T-helper 2 cell (primary cell): ENCODE results near the gene ZHX3.
"Not testable (repeated sequence)": the region's sequence is repeated elsewhere in the genome, so short reads cannot be mapped to it uniquely, and the experiment has no call there.

Experiments
- DNase-seq, 5 experiments: peaks; one replicate each; pipeline versions ENCODE4 v3.0.0 to v3.0.0-alpha.2; 2012 to 2022

ZHX3 gene

DNA sequence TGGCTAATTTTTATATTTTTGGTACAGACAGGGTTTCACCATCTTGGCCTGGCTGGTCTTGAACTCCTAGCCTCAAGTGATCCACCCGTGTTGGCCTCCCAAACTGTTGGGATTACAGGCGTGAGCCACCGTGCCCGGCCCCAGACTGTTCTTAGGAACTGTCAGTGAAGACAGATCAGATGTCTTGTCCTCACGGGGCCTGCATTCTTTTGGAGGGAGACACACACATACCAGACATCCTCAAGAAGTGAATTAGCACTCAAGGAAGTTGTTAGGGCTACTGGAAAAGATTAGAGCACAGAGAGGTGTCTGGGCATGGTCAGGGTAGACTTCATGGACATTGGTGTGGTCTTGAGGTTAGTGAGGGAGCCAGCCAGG lies 12.8 kb upstream of the ZHX3 start:
- no peak for DNase-seq

- DNase-seq = peak in 3 of 5 experiments; percentile 18 to 81 (median 21)
These were observed 12.2 kb upstream of the ZHX3 start for GRCh38 chr20:41329435-41330342.

GRCh38 chr20:41327178-41327577 lies 9.6 kb upstream of the ZHX3 start:
- no peak for DNase-seq

DNA sequence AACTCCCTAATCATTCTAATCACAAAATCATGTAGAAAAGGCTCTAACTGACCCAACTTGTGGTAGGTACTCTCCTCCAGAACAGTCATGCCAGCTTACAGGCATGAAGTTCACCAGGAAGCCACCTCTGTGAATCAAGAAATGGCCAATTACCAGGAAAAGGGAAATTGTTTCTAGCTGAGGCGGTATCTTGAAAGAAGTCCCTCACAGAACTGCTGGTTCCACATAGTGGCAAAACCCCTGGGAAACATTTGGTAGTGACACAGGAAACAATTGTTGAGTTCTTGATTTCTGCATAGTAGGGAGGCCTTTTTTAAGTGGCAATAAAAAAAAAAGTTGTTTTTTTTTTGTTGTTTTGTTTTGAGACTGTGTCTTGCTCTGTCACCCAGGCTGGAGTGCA lies 3.4 kb upstream of the ZHX3 start:
- DNase-seq = no peak

GRCh38 chr20:41320441-41320840 lies 2.9 kb upstream of the ZHX3 start:
- DNase-seq = no peak

DNA sequence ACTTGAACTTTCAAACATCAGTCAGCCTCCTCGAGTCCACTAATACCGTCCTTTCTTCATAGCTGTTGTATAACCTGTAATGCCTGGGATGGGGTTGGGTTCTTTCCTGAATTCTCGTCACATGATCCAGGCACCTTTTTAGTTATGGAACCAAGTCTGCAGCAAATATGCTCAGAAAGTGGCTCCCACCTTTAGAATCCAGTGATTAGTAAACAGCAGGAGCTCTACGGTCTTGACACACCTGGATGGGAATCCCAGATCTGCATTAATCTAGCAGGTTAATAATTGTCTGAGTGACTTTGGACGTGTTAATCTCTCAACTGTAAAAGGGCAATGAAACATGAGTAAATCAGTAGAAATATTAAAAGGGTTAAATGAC lies 729 bp upstream of the ZHX3 start:
- no peak for DNase-seq

DNA sequence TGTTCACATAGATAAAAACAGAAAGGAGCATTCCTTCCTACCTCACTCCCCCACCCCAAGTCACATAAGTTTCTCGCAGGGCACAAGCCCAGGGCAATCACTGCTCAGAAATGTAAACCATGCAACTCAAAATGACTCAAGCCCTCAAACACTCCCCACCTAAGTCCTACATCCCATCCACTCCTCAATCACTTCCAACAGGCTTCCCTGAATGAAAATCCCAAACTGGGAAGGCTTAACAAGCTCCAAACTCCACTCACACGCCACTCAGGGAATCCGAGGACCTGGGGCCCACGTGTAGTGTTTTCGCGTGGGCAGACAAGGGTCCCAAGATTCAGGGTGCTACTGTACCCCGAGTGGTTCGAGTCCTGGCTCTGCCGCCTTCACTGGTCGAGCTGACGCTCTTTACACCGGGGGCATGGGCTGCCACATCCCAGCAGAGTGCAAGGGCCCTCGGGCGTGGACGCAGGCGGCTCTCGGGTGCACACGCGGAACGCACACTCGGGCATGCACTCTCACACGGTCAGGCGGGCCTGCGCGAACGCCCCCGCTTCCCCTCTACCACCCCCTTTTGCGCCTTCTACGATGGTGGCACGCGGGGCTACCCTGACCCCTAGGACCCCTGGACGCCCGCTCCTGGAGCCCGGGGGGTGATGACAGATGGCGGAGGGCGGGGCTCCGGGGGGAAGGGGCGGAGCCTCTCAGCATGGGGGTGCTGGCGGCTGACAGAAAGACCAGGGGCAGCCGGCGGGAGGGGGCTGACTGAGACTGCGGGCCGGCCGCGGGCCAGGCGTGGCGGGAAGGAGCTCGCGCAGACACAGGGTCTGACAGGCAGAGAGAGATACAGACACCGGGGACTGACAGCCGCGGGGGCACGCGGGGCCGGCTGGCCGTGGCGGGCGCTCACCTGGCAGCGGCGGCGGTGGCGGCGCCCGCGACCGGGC lies 657 bp downstream of the ZHX3 start:
- DNase-seq = peak; percentile 39 to 72 (median 65)

DNA sequence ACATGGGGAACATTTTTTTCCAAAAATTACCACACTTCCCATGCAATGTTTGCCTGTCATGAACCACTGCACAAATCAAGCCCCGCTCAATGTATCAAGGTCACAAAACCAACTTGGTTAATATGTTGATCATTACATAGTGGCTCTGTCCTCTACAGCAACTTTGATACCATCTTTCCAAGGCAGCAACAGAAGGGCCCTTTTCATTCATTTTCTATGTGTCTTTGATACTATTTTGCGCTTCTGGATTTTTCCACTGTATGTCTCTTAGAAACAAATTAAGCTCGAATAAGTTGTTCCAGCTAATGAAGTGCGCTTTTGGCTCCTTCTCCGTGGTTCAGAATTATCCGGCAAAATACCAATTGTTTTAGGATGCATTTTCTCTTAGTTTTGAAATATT lies 1.5 kb downstream of the ZHX3 start:
- no peak for DNase-seq

DNA sequence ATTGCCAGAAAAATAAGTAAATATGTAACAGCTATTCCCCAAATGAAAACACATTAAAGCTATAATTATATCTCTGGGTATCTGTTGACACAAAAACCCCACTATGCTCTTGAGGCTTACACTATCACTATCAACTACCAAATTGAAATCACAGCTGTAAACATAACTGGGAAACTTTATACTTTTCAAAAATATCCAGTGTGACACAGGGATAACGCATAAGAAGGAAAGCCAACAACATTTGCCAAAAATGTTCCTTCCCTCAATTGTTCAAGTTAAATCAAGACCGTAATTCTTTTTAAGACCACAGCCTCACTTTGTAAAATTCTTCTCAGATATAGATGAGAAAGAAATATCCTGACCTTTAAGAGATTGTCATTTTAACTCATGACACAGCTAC lies 3.1 kb downstream of the ZHX3 start:
- no peak for DNase-seq

DNA sequence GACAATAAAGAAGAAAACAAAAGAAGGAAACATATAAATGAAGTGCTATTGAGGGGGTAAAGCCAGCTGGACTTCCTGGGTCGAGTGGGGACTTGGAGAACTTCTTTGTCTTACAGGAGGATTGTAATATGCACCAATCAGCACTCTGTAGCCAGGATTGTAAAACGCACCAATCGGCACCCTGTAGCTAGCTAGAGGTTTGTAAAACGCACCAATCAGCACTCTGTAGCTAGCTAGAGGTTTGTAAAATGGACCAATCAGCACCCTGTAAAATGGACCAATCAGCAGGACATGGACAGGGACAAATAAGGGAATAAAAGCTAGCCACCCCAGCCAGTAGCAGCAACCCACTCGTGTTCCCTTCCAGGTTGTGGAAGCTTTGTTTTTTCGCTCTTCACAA lies 5.5 kb downstream of the ZHX3 start:
- not testable (repeated sequence) for DNase-seq

- no peak for DNase-seq
These were observed 7.7 kb downstream of the ZHX3 start for GRCh38 chr20:41309817-41310216.

- DNase-seq = no peak
These were observed 8.7 kb downstream of the ZHX3 start for GRCh38 chr20:41308726-41309413.

DNA sequence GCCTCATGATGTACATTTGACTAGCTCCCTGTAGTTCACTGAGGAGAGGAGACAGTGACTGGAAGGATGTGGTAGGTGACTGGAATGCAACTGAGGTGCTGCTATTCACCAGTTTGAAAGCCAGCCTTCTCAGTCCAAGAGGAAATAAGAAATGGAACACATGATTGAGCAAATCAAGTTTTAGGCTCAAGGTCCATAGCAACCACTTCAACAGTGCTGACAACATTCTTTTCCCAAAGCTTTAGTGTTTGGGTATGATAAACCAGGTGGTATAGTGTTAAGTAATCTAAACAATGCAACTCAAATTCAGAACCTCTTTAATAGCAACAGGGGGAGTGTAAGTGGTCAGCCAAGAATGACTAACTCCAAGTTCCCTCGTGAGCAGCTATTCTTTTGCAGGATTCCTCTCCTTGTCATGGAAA lies 9.2 kb downstream of the ZHX3 start:
- no peak for DNase-seq

DNA sequence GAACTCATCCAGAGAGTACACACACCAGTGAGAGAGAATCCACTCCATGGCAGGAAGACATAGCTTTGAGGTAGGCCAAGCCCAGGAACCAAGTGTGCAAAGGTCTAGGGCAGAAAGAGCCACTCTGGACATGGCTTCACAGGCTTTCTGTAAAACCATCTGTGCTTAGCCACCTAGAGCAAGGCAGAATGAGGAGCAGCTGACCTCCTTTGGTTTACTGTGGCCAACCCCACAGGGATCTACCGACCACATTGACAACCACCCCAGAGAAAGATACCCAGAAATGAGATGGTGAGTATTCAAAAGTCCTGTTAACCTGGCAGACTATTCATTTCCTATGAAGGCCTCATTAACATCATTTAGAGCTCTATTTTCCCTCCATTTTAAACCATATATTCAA lies 10.5 kb downstream of the ZHX3 start:
- DNase-seq = no peak

DNA sequence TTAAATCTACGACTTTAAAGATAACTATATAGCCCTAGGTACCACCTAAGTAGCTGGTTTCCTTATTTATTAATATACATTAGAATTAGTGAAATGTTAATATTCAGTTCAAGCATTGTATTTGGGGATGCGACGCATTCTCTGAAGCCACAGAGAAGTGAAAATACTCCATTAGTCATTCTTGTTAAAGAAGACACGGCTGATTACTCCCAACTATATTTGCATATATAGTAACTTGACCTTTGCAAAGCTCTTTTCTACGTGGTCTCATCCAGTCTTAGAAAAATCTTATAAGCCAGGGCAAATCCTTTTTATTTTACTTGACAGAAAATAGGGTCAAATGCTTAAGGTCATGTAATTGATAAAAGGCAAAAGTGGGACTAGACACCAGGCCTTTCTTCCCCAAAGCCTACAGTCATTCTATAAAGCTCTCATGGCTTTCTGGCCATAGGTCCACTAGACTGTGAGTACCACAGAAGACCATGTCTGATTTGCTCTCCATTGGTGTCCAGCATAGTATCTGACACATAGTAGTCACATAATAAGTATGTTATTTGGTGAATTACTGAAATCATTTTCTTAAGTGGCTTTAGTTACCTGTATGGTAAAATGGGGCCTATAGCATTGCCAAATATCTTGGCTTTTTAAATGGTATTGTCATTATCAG lies 11.3 kb downstream of the ZHX3 start:
- no peak for DNase-seq

DNA sequence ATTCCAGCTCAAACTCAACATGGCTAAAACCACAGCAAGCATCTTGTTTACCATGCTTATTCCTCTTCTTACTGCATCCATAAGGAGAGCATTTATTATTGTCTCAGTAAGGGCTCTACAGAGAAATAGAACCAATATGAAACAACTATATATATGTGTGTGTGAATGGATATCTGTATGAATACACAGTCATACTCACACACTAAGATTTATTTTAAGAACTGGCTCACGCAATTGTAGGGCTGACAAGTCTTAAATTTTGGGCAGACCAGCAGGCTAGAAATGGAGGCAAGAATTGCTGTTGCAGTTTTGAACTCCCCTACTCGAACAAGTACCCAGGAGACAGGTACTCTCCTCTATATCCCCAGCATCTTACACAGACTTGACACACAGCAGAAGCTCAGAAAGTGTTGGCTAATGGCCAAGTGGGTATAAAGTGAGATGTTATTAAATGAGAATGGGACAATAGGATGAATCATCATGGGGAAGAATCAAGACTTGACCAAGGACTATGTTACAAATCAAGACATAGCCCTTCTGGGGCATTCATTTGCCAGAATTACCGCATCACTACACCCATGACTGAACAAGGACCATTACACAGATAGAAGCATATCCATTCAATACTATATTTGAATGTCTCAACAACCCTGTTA lies 13.0 kb downstream of the ZHX3 start:
- no peak for DNase-seq

GRCh38 chr20:41304002-41304401 lies 13.5 kb downstream of the ZHX3 start:
- no peak for DNase-seq

DNA sequence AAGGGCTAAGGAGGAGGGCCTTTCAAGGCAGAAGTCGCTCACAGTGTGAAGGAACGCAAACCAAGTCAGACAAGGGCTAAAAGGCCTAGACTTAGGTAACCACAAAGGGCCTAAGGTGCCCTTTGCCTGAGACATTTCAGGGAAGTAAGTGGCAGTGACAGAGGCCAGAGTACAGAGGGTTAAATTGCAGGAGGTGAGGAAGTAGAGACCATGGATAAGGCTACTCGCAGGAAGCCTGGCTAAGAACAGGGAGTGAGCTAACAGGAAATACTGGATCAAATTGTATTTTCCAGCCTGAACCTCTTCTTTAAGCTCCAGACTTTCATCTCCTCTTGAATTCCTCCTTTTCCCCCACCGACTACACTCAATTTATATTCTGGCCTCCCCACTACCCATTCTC lies 16.6 kb downstream of the ZHX3 start:
- no peak for DNase-seq

DNA sequence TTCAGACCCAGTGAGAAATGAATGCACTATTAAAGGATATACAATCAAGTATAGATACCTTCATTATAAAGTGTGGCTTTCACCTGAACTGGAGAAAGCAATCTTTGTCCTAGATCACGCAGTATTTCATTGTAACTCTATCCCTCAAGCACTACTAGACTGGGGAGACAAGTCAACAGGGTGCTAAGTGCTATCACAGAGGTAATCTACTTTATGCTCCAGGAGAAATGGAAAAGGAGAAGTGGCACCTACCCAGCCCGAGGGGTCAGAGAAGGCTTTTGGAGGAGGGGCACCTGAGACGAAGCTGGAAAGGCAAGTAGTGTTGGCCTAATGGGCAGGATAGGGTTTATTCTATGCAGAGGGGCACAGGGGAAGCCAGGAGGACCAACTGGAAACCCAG lies 17.1 kb downstream of the ZHX3 start:
- DNase-seq = no peak

DNA sequence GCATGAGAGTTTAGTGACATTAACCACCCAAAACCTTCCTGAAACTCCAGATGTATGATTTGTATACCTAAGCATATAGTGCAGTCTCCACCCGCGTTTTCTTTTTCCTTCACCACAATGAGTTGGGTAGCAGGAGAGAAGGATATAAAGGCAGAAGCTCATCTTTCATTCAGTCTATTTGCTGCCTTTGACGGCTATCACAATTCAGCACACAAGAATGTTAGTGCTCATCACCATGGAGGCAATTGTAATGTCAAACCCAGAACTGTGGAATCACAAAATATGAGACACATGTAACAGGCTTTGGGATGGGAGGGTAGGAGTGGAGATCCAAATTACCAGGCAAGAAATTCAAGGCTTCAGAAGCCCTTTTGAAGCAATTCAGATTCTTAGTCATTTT lies 17.6 kb downstream of the ZHX3 start:
- no peak for DNase-seq

DNA sequence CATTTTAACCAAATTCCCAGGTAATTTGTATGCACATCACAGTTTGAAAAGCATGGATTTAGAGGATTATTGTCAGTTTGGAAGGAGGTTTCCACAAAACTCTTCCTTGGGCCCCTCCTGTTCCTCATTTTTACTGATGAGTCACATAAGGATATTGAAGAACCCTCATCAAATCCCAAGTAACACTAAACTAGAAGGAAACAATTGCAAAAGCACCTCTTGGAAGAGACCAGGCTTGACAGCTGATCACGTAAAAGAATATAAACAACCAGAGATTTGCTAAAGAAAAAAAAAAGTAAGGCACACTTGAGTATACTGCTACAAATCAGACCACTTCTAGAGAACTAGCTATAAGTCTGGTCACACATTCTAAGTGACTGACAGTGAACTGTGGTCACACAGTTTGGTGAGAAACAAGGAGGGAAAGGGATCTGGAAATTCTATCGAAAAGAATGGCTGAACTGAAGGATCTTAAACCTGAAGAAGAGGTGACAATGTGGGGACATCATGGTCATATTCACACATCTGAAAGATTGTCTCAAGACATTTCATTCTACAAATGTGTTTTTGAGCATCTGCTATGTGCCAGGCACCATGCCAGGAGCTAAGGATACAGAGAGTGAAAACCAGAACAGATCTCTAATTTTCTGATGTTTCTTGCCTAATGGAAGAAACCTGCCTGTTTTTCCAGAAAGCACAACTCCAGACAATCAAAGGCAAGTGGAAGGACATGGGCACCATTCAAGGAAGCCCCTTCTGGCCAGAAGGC lies 24.1 kb downstream of the ZHX3 start:
- DNase-seq = no peak
